ENCODE data around the gene GLS.
"Not testable (repeated sequence)": the region's sequence is repeated elsewhere in the genome, so short reads cannot be mapped to it uniquely, and the experiment has no call there.

GLS gene

GRCh38 chr2:190990132-190990531, 109.5 kb downstream of the GLS start:
- Histone ChIP-seq H3K27ac (replicated peaks) (no peak overlapping the region), H3K4me3 (replicated peaks; ENCODE audit: insufficient read depth, low read length) (no peak overlapping the region), H3K27me3 (ENCODE audit: insufficient read depth, poor library complexity, severe bottlenecking) (no peaks in the 10 kb centered on the region)
- TF ChIP-seq POLR2AphosphoS5 (IDR thresholded peaks at IDR 0.05; ENCODE audit: low read depth) (no peak), REST (IDR thresholded peaks at IDR 0.05; ENCODE audit: insufficient replicate concordance, low read depth) (no peak), CTCF (IDR thresholded peaks at IDR 0.05; ENCODE audit: insufficient read depth, low read length) (no peak), SPI1 (IDR thresholded peaks at IDR 0.05; ENCODE audit: borderline replicate concordance, low read depth) (no peak), GABPA (IDR thresholded peaks at IDR 0.05; ENCODE audit: low read depth) (no peak)
- no peak for DNase-seq (ENCODE audit: low read depth in 1 of 2, low spot score in 1 of 2)

GRCh38 chr2:190993292-190993643, 112.6 kb downstream of the GLS start:
- no peak for TF ChIP-seq SPI1 (IDR thresholded peaks at IDR 0.05; ENCODE audit: borderline replicate concordance, low read depth)
- TF ChIP-seq GABPA (IDR thresholded peaks at IDR 0.05; ENCODE audit: low read depth) = no peak
- TF ChIP-seq POLR2AphosphoS5 (IDR thresholded peaks at IDR 0.05; ENCODE audit: low read depth) = no peak
- no peak for TF ChIP-seq CTCF (IDR thresholded peaks at IDR 0.05; ENCODE audit: insufficient read depth, low read length)
- TF ChIP-seq REST (IDR thresholded peaks at IDR 0.05; ENCODE audit: insufficient replicate concordance, low read depth) = no peak
- H3K27me3 ChIP-seq (ENCODE audit: insufficient read depth, poor library complexity, severe bottlenecking) = no peaks in the 10 kb centered on the region
- no peak overlapping the region for H3K4me3 ChIP-seq (replicated peaks; ENCODE audit: insufficient read depth, low read length)
- H3K27ac ChIP-seq (replicated peaks) = no peak overlapping the region
- no peak for DNase-seq (ENCODE audit: low read depth in 1 of 2, low spot score in 1 of 2)

- no peak overlapping the region for H3K4me3 ChIP-seq (replicated peaks; ENCODE audit: insufficient read depth, low read length)
- no peak for DNase-seq (ENCODE audit: low read depth in 1 of 2, low spot score in 1 of 2)
- TF ChIP-seq SPI1 (IDR thresholded peaks at IDR 0.05; ENCODE audit: borderline replicate concordance, low read depth) (no peak), REST (IDR thresholded peaks at IDR 0.05; ENCODE audit: insufficient replicate concordance, low read depth) (no peak), GABPA (IDR thresholded peaks at IDR 0.05; ENCODE audit: low read depth) (no peak), POLR2AphosphoS5 (IDR thresholded peaks at IDR 0.05; ENCODE audit: low read depth) (no peak), CTCF (IDR thresholded peaks at IDR 0.05; ENCODE audit: insufficient read depth, low read length) (no peak)
- H3K27ac ChIP-seq (replicated peaks) = no peak overlapping the region
- H3K27me3 ChIP-seq (ENCODE audit: insufficient read depth, poor library complexity, severe bottlenecking) = no peaks in the 10 kb centered on the region
Measured at GRCh38 chr2:190994148-190994547, 113.5 kb downstream of the GLS start.

- H3K27ac ChIP-seq (replicated peaks); H3K27me3 ChIP-seq (ENCODE audit: insufficient read depth, poor library complexity, severe bottlenecking); DNase-seq (ENCODE audit: low read depth in 1 of 2, low spot score in 1 of 2); H3K4me3 ChIP-seq (replicated peaks; ENCODE audit: insufficient read depth, low read length): not testable (repeated sequence)
Measured at GRCh38 chr2:190995315-190995714, 114.7 kb downstream of the GLS start.
